Bronchus fibroblast of lung (primary cell): ENCODE data around the gene FOXO3B. TPM values are rescaled to one million over a fixed set of nuclear protein-coding genes. Genes with fewer than 3 reads are reported as not detected.

ENCODE experiments used
- total RNA-seq: library from RNA; depleted of rRNA; stranded (reverse); fragments of >200 nt; gene quantifications from 2 replicates; pipeline ENCODE4 v1.2.3, GENCODE V29; 2015

The FOXO3B gene
- total RNA-seq, result 6.1 and 7.3 TPM in 2 replicates

DNA sequence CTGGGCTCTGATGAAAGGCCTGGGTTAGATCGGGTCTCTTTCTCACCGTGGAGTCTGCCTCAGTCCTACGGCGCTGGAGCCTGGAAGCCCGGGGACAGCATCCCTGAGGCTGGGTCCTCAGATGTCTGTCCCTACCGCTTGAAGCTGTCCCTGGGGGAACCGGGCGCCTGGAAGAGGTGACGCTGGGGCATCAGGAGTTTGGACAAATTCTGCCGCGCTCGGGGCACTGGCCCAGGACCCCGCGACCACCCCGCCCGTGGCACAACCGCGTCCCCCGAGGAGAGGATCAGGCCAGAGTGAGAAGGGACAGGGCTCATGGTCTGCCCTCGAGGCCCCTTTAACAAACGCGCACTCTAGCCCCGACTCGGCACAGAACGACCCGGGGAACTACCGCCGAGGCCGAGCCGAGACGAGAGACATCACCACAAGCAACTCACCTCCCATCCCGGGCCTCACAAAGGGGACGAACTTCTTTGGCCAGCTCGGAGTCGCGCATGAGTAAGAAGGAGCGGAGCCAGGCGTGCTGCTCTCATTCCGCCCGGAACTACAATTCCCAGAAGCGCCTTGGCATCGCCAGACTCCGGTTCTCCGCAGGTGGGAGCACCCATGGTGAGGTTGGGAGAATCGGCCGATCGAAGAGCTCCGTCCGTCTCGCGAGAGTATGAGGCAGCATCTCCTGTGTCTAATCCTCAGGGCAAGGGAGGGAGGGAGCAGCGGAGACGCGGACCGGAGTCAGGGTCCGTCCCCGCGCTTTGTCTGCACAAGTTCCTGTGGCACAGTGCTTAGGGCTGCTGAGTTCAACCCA lies at the start of gene FOXO3B:
TSS of gene FOXO3B (minus strand) at position 548 of the 805 bp plus-strand sequence. CDS start 663 bp downstream, outside the sequence.

DNA sequence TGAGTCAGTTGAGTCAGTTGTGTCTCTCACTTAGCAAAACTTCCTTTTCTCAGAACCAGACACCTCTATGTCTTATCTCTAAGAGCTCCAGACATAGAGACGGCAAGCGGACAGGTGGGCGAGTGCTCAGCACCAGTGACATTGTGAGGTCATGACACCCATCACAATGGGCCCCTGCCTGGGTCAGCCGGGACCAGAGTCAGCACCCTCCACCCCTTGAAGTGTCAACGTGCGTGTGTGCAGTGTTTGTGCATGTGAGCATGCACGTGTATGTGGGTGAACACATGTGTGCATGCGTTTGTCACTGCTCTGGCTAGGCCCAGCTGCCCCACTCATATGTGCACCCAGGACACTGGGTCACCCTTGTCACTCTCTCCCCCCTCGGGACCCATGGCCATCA lies 37.8 kb downstream of the FOXO3B start, which contains the start of gene TBC1D28:
TSS of gene TBC1D28 (minus strand) at position 101 of the 400 bp plus-strand sequence. CDS start 3,039 bp downstream, outside the sequence.

Other genes starting within 250 kb of the FOXO3B start
- gene LGALS9C, start 205.5 kb downstream of the FOXO3B start, total RNA-seq, result not detected in 2 replicates
- not detected in 2 replicates for gene TBC1D28, start 37.9 kb downstream of the FOXO3B start, total RNA-seq
- not detected in 2 replicates for gene FBXW10, start 61.7 kb upstream of the FOXO3B start, total RNA-seq
- gene TVP23B, start 98.9 kb upstream of the FOXO3B start, total RNA-seq, result 16.2 and 21.9 TPM in 2 replicates
- 22.9 and 30.9 TPM in 2 replicates for gene PRPSAP2, start 175.8 kb upstream of the FOXO3B start, total RNA-seq